ENCODE measurements around the gene ITFG2. TPM values are rescaled to one million over a fixed set of nuclear protein-coding genes. Genes with fewer than 3 reads are reported as not detected.

ITFG2 gene
- total and polyA plus RNA-seq, 9 donors, result 25.4 to 66.0 (median 41.1) TPM

- TF ChIP-seq POLR2A (IDR thresholded peaks at IDR 0.05), result no peak
- no peak for TF ChIP-seq CTCF (IDR thresholded peaks at IDR 0.05)
- no peak for TF ChIP-seq EP300 (IDR thresholded peaks at IDR 0.05)
- Histone ChIP-seq H3K27me3 (no peaks in the 10 kb centered on the region), H3K27ac (no peak overlapping the region), H3K36me3 (no peaks in the 10 kb centered on the region), H3K4me3 (no peak overlapping the region), H3K4me1 (ENCODE audit: insufficient read depth) (no peaks in the 10 kb centered on the region), H3K9me3 (no peaks in the 10 kb centered on the region)
- intact Hi-C loops (cut with DNase I), result no loop called here
- WGBS, 3 donors, result 62 to 73% (median 70%) methylated on average over 6 of the region's 6 CpGs
- DNase-seq, result no peak
Observed at GRCh38 chr12:2824541-2824940, 12.1 kb downstream of the ITFG2 start.

GRCh38 chr12:2825132-2825531 is 12.7 kb downstream of the ITFG2 start:
- Histone ChIP-seq H3K4me3 (no peak overlapping the region), H3K9me3 (no peaks in the 10 kb centered on the region), H3K27me3 (no peaks in the 10 kb centered on the region), H3K4me1 (ENCODE audit: insufficient read depth) (no peaks in the 10 kb centered on the region), H3K27ac (no peak overlapping the region), H3K36me3 (no peaks in the 10 kb centered on the region)
- TF ChIP-seq POLR2A (IDR thresholded peaks at IDR 0.05), result no peak
- TF ChIP-seq CTCF (IDR thresholded peaks at IDR 0.05), result no peak
- no peak for TF ChIP-seq EP300 (IDR thresholded peaks at IDR 0.05)
- WGBS, 3 donors, result 75 to 85% (median 75%) methylated on average over 4 of the region's 4 CpGs
- intact Hi-C loops (cut with DNase I), result no loop called here
- DNase-seq, result no peak

- H3K27me3 ChIP-seq, result no peaks in the 10 kb centered on the region
- no peak overlapping the region for H3K4me3 ChIP-seq
- H3K9me3 ChIP-seq, result no peaks in the 10 kb centered on the region
- H3K27ac ChIP-seq, result no peak overlapping the region
- intact Hi-C loops (cut with DNase I), result no loop called here
- TF ChIP-seq POLR2A (IDR thresholded peaks at IDR 0.05) (no peak), EP300 (IDR thresholded peaks at IDR 0.05) (no peak), CTCF (IDR thresholded peaks at IDR 0.05) (no peak)
- H3K36me3 ChIP-seq, result no peaks in the 10 kb centered on the region
- no peak for DNase-seq
- H3K4me1 ChIP-seq (ENCODE audit: insufficient read depth), result no peaks in the 10 kb centered on the region
- 90 to 95% (median 94%) methylated on average over 3 of the region's 3 CpGs for WGBS, 3 donors
Observed at GRCh38 chr12:2826036-2826435, 13.6 kb downstream of the ITFG2 start.

GRCh38 chr12:2826721-2827515 is 14.4 kb downstream of the ITFG2 start:
- no peak for DNase-seq
- Histone ChIP-seq H3K9me3 (no peaks in the 10 kb centered on the region), H3K4me1 (ENCODE audit: insufficient read depth) (no peaks in the 10 kb centered on the region), H3K4me3 (no peak overlapping the region), H3K27ac (no peak overlapping the region), H3K27me3 (no peaks in the 10 kb centered on the region), H3K36me3 (no peaks in the 10 kb centered on the region)
- intact Hi-C loops (cut with DNase I), result no loop called here
- 77 to 81% (median 81%) methylated on average over 14 of the region's 14 CpGs for WGBS, 3 donors
- TF ChIP-seq EP300 (IDR thresholded peaks at IDR 0.05), result no peak
- no peak for TF ChIP-seq CTCF (IDR thresholded peaks at IDR 0.05)
- no peak for TF ChIP-seq POLR2A (IDR thresholded peaks at IDR 0.05)

Data from ovary (tissue), 9 donors.